HG03439 (cell line): ENCODE data around the gene RCVRN.
"Not testable (repeated sequence)": the region's sequence is repeated elsewhere in the genome, so short reads cannot be mapped to it uniquely, and the experiment has no call there.

Experiments
- ATAC-seq: cut with Tn5 transposase; IDR thresholded peaks from one replicate; pipeline ENCODE4 v1.9.1; 2021; ENCODE audit warnings: mild to moderate bottlenecking, moderate library complexity; ENCODE audit not compliant: unreplicated experiment

Gene RCVRN

GRCh38 chr17:9922012-9922848, 17.2 kb upstream of the RCVRN start:
- no peak for ATAC-seq

- ATAC-seq: not testable (repeated sequence)
Measured at GRCh38 chr17:9921216-9921615, 16.1 kb upstream of the RCVRN start.

- no peak for ATAC-seq
Measured at GRCh38 chr17:9918804-9919352, 13.8 kb upstream of the RCVRN start.

GRCh38 chr17:9918352-9918751, 13.3 kb upstream of the RCVRN start:
- no peak for ATAC-seq

- ATAC-seq: no peak
Measured at GRCh38 chr17:9917801-9918200, 12.7 kb upstream of the RCVRN start.

- ATAC-seq: no peak
Measured at GRCh38 chr17:9917131-9917530, 12.1 kb upstream of the RCVRN start.

GRCh38 chr17:9916108-9916507, 11.0 kb upstream of the RCVRN start:
- ATAC-seq: no peak

- ATAC-seq: no peak
Measured at GRCh38 chr17:9913476-9913875, 8.4 kb upstream of the RCVRN start.

- no peak for ATAC-seq
Measured at GRCh38 chr17:9912121-9913099, 7.3 kb upstream of the RCVRN start.

GRCh38 chr17:9911089-9911488, 6.0 kb upstream of the RCVRN start:
- ATAC-seq: no peak

- no peak for ATAC-seq
Measured at GRCh38 chr17:9908649-9909042, 3.6 kb upstream of the RCVRN start.

GRCh38 chr17:9907883-9908648, 3.0 kb upstream of the RCVRN start:
- no peak for ATAC-seq

- no peak for ATAC-seq
Measured at GRCh38 chr17:9907131-9907530, 2.1 kb upstream of the RCVRN start.

GRCh38 chr17:9906616-9907015, 1.5 kb upstream of the RCVRN start:
- no peak for ATAC-seq

- no peak for ATAC-seq
Measured at GRCh38 chr17:9905902-9906301, 831 bp upstream of the RCVRN start.

GRCh38 chr17:9904277-9905077, 594 bp downstream of the RCVRN start:
- ATAC-seq: no peak

GRCh38 chr17:9902120-9902519, 3.0 kb downstream of the RCVRN start:
- no peak for ATAC-seq

- no peak for ATAC-seq
Measured at GRCh38 chr17:9900784-9901183, 4.3 kb downstream of the RCVRN start.

GRCh38 chr17:9900044-9900594, 5.0 kb downstream of the RCVRN start:
- ATAC-seq: no peak
